Breast epithelium (tissue), 4 donors: Measurements from ENCODE around the gene APCS. TPM values are rescaled to one million over a fixed set of nuclear protein-coding genes. Genes with fewer than 3 reads are reported as not detected.

Experiments used
- DNase-seq, 2 donors: peaks; one replicate each; pipeline ENCODE4 v3.0.0-alpha.2; 2019; ENCODE audit warnings: low spot score in 2 of 2
- H3K27ac ChIP-seq, 2 donors: fragments of 200-600 bp; sonication (generic) in 1 of 2; one replicate each; pipeline ENCODE4 v1.5.1; 2016 to 2019; ENCODE audit warnings: mild to moderate bottlenecking in 1 of 2
- H3K27me3 ChIP-seq, 2 donors: fragments of 200-600 bp; sonication (generic) in 1 of 2; one replicate each; pipeline versions ENCODE4 v1.5.1 to v1.6.0; 2017 to 2019; ENCODE audit warnings: control low read depth in 1 of 2, mild to moderate bottlenecking in 1 of 2
- H3K36me3 ChIP-seq: fragments of 200-600 bp; one replicate; pipeline ENCODE4 v1.5.1; 2019
- H3K4me1 ChIP-seq, 2 donors: fragments of 200-600 bp; sonication (generic); one replicate each; pipeline ENCODE4 v1.5.1; 2016 to 2019; ENCODE audit warnings: control low read depth in 1 of 2
- H3K4me3 ChIP-seq, 3 donors: fragments of 200-600 bp; sonication (generic); 1 replicate in 2 of 3; 2 replicates in 1 of 3; pipeline ENCODE4 v1.5.1; 2016 to 2019; ENCODE audit warnings: mild to moderate bottlenecking in 3 of 3, moderate library complexity in 2 of 3
- H3K9me3 ChIP-seq, 2 donors: fragments of 200-600 bp; sonication (generic) in 1 of 2; one replicate each; pipeline ENCODE4 v1.5.1; 2016 to 2019; ENCODE audit warnings: control low read depth in 1 of 2
- CTCF ChIP-seq, 3 donors: fragments of 450-650 bp; IDR thresholded peaks; one replicate each; pipeline ENCODE4 v1.5.1; 2016 to 2017; ENCODE audit warnings: antibody characterized with exemption in 3 of 3, mild to moderate bottlenecking in 3 of 3, moderate library complexity in 3 of 3
- POLR2A ChIP-seq: fragments of 450-650 bp; IDR thresholded peaks from one replicate; pipeline ENCODE4 v1.6.1; 2016; ENCODE audit warnings: antibody characterized with exemption, mild to moderate bottlenecking, moderate library complexity
- POLR2AphosphoS5 ChIP-seq, 3 donors: sonication (generic); formaldehyde crosslinking; IDR thresholded peaks; one replicate each; pipeline ENCODE4 v1.6.1; 2017; ENCODE audit warnings: antibody characterized with exemption in 3 of 3
- intact Hi-C: fragments of 100-400 bp; cut with DNase I; formaldehyde crosslinking; loops from one replicate; pipeline ENCODE4 v1.15.1; 2023; ENCODE audit warnings: low total_unique reads
- total RNA-seq, 3 donors: library from RNA; depleted of rRNA; stranded (reverse); fragments of >200 nt; gene quantifications; one replicate each; pipeline ENCODE4 v1.1.0, GENCODE V29; 2016

Gene APCS
- total RNA-seq, 3 donors from 2014 or later = not detected

GRCh38 chr1:159581422-159581821, 6.2 kb upstream of the APCS start:
- H3K27ac ChIP-seq = no peak overlapping the region
- H3K4me3 ChIP-seq = no peak overlapping the region
- H3K36me3 ChIP-seq = no peaks in the 10 kb centered on the region
- TF ChIP-seq POLR2A (no peak), CTCF (IDR thresholded peaks at IDR 0.05) (no peak), POLR2AphosphoS5 (IDR thresholded peaks at IDR 0.05) (no peak)
- H3K4me1 ChIP-seq = no peaks in the 10 kb centered on the region
- no peaks in the 10 kb centered on the region for H3K27me3 ChIP-seq
- intact Hi-C loops = no loop called here
- no peaks in the 10 kb centered on the region for H3K9me3 ChIP-seq
- DNase-seq = no peak

DNA sequence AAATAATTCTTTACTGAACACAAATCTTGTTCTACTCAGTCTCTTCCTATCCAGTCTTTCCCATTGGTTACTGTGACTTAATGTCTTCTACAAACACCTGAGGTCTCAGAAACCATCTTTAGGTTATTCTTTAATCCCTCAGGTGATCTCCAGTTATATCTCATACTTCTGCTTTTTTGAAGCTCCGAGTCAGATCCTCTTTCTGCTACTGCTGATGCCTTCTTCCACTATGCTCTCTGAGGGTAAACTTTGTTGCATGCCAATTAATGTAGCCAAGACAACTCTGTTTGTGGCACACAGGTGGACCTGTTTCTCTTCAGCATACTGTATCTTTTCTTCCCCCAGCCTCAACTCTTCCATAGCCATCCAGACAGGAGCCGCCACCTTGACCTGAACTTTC, 3.1 kb upstream of the APCS start:
- Histone ChIP-seq H3K4me3 (no peak overlapping the region), H3K27me3 (no peaks in the 10 kb centered on the region), H3K4me1 (no peaks in the 10 kb centered on the region), H3K9me3 (no peaks in the 10 kb centered on the region), H3K36me3 (no peaks in the 10 kb centered on the region), H3K27ac (no peak overlapping the region)
- DNase-seq = no peak
- intact Hi-C loops = no loop called here
- TF ChIP-seq POLR2AphosphoS5 (IDR thresholded peaks at IDR 0.05) = no peak
- TF ChIP-seq POLR2A = no peak
- TF ChIP-seq CTCF (IDR thresholded peaks at IDR 0.05) = no peak

- TF ChIP-seq CTCF (IDR thresholded peaks at IDR 0.05) (no peak), POLR2A (no peak), POLR2AphosphoS5 (IDR thresholded peaks at IDR 0.05) (no peak)
- no peak for DNase-seq
- Histone ChIP-seq H3K4me3 (no peak overlapping the region), H3K9me3 (no peaks in the 10 kb centered on the region), H3K4me1 (no peaks in the 10 kb centered on the region), H3K27me3 (no peaks in the 10 kb centered on the region), H3K36me3 (no peaks in the 10 kb centered on the region), H3K27ac (no peak overlapping the region)
- intact Hi-C loops = no loop called here
Measured at GRCh38 chr1:159591981-159592380, 4.4 kb downstream of the APCS start.

- Histone ChIP-seq H3K4me1 (no peaks in the 10 kb centered on the region), H3K27me3 (no peaks in the 10 kb centered on the region), H3K4me3 (no peak overlapping the region), H3K9me3 (no peaks in the 10 kb centered on the region), H3K36me3 (no peaks in the 10 kb centered on the region), H3K27ac (no peak overlapping the region)
- intact Hi-C loops = no loop called here
- TF ChIP-seq POLR2A = no peak
- no peak for TF ChIP-seq CTCF (IDR thresholded peaks at IDR 0.05)
- no peak for TF ChIP-seq POLR2AphosphoS5 (IDR thresholded peaks at IDR 0.05)
- DNase-seq = no peak
Measured at GRCh38 chr1:159594625-159595405, 7.2 kb downstream of the APCS start.

DNA sequence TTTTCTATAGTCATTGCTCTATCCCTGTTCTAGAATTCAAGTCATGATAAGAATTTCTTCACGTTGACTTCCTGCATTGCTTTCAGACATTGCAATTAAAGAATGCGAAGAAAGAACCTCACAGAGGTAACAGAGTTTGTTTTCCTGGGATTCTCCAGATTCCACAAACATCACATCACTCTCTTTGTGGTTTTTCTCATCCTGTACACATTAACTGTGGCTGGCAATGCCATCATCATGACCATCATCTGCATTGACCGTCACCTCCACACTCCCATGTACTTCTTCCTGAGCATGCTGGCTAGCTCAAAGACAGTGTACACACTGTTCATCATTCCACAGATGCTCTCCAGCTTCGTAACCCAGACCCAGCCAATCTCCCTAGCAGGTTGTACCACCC, 10.6 kb downstream of the APCS start:
- H3K4me1 ChIP-seq = no peaks in the 10 kb centered on the region
- intact Hi-C loops = loop anchor here (1.0 kb wide), 1 partner anchor 9 kb away; no protein-coding TSS in a partner anchor
- DNase-seq = peak in 1 of 2 donors; percentile 30
- no peaks in the 10 kb centered on the region for H3K36me3 ChIP-seq
- no peaks in the 10 kb centered on the region for H3K27me3 ChIP-seq
- no peak overlapping the region for H3K4me3 ChIP-seq
- H3K27ac ChIP-seq = peak overlapping the region in 1 of 2 donors; percentile 61
- TF ChIP-seq CTCF (IDR thresholded peaks at IDR 0.05) (no peak), POLR2A (no peak), POLR2AphosphoS5 (IDR thresholded peaks at IDR 0.05) (no peak)
- no peaks in the 10 kb centered on the region for H3K9me3 ChIP-seq
